Activated CD8-positive, alpha-beta memory T cell treated with anti-CD3 and anti-CD28 coated beads for 24 hours (primary cell): ENCODE measurements around the gene OR7C2.

Source experiments
- DNase-seq: peaks from one replicate; pipeline ENCODE4 v3.0.0-alpha.2; 2020

Gene OR7C2

DNA sequence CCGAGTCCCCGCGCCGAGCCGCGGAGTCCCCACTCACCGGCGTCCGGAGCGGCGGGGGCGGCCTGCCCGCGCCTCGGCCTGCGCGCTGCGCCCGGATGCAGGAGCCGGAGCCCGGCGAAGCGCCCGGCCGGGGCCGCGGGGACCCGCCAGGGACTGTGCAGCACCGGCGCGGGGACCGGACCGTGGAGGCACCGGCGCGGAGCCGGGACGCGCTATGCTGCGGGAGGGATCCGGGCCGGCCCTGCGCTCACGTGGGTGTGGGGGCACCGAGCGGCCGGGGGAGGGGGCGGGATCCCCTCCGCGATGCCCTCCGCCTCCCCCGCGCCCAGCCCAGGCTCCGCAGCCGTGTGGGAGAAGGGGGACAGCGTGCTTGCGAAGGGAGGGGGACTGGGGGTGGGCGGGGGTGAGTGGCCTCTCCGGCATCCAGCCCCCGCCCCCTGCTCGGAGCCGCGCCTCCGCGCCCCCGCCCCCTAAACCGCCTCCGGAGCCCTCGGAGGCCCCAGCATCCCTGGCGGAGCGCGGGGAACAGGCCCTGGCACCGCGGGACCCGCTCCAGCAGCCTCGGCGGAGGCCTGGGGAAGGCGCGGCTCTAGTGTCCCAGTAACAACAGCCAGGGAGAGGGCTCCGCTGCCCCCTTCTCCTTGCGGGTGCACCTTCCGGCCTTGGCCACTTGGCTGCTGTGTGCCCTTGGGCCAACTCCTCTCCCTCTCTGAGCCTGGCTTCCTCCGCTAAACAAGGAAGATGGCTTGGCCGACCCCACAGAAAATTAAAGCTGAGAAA lies 38.4 kb downstream of the OR7C2 start, which contains the start of gene SLC1A6:
Gene SLC1A6 (minus strand): TSS at position 389 of the 780 bp plus-strand sequence. CDS start 6,954 bp downstream, outside the sequence.
- no peak for DNase-seq

DNA sequence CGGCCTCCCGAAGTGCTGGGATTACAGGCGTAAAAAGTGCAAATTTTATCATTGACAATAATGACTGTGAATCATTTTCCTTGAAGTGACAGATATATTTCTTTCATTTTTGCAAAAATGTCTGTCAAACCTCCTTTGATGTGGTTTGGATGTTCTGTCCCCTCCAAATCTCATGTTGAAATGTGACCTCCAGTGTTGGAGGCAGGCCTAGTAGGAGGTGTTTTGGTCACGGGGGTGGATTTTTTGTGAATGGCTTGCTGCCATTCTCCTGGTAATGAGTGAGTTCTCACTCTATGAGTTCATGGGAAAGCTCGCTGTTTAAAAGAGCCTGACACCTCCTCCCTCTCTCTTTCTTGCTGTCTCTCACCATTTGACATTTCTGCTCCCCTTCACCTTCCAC lies 43.8 kb downstream of the OR7C2 start:
- DNase-seq, result no peak
